Prostate gland (tissue), 2 donors: ENCODE measurements around the gene ZNF429. TPM values are rescaled to one million over a fixed set of nuclear protein-coding genes. Genes with fewer than 3 reads are reported as not detected.

Experiments
- DNase-seq: peaks from one replicate; pipeline ENCODE4 v3.0.0-alpha.2; 2019; ENCODE audit warnings: low spot score
- H3K27ac ChIP-seq, 2 donors: fragments of 200-600 bp; sonication (generic); 2 replicates each; pipeline ENCODE4 v1.5.1; 2017 to 2019
- H3K27me3 ChIP-seq: fragments of 200-600 bp; sonication (generic); replicated peaks from 2 replicates; pipeline ENCODE4 v1.5.1; 2019; ENCODE audit not compliant: insufficient read depth
- H3K36me3 ChIP-seq, 2 donors: fragments of 200-600 bp; sonication (generic); 1 replicate in 1 of 2; 2 replicates in 1 of 2; pipeline versions ENCODE4 v1.5.1 to v1.8.1; 2017 to 2019
- H3K4me1 ChIP-seq: fragments of 200-600 bp; sonication (generic); replicated peaks from 2 replicates; pipeline ENCODE4 v1.5.1; 2019
- H3K4me3 ChIP-seq, 2 donors: fragments of 200-600 bp; sonication (generic); 2 replicates each; pipeline ENCODE4 v1.5.1; 2017 to 2019
- H3K9me3 ChIP-seq: fragments of 200-600 bp; sonication (generic); 2 replicates; pipeline ENCODE4 v1.5.1; 2017
- POLR2A ChIP-seq: fragments of 450-650 bp; IDR thresholded peaks from one replicate; pipeline ENCODE4 v1.6.1; 2016; ENCODE audit warnings: antibody characterized with exemption, mild to moderate bottlenecking
- POLR2AphosphoS5 ChIP-seq: sonication (generic); formaldehyde crosslinking; IDR thresholded peaks from one replicate; pipeline ENCODE4 v1.6.1; 2017; ENCODE audit warnings: antibody characterized with exemption
- WGBS: methylation state at CpG from one replicate; pipeline ENCODE4 v1.1.5; 2018; 5-methylcytosine and 5-hydroxymethylcytosine counted together
- intact Hi-C: fragments of 100-400 bp; cut with DNase I; formaldehyde crosslinking; loops from one replicate; pipeline ENCODE4 v1.14.2; 2022
- total RNA-seq, 2 donors: library from RNA; depleted of rRNA; stranded (reverse); fragments of >200 nt; gene quantifications; one replicate each; pipeline ENCODE4 v1.1.0, GENCODE V29; 2016
- TF ChIP-seq, protein P1 (sequence below), 4 experiments: fragments of 200-600 bp in 2 of 4; fragments of 450-650 bp in 2 of 4; sonication (generic) in 2 of 4; IDR thresholded peaks; 1 replicate in 3 of 4; 2 replicates in 1 of 4; pipeline ENCODE4 v1.5.1; 2016 to 2019; ENCODE audit warnings: antibody characterized with exemption in 4 of 4, mild to moderate bottlenecking in 2 of 4, moderate library complexity in 2 of 4

The ZNF429 gene
- total RNA-seq = 10 to 100 TPM; 22.7 TPM

DNA sequence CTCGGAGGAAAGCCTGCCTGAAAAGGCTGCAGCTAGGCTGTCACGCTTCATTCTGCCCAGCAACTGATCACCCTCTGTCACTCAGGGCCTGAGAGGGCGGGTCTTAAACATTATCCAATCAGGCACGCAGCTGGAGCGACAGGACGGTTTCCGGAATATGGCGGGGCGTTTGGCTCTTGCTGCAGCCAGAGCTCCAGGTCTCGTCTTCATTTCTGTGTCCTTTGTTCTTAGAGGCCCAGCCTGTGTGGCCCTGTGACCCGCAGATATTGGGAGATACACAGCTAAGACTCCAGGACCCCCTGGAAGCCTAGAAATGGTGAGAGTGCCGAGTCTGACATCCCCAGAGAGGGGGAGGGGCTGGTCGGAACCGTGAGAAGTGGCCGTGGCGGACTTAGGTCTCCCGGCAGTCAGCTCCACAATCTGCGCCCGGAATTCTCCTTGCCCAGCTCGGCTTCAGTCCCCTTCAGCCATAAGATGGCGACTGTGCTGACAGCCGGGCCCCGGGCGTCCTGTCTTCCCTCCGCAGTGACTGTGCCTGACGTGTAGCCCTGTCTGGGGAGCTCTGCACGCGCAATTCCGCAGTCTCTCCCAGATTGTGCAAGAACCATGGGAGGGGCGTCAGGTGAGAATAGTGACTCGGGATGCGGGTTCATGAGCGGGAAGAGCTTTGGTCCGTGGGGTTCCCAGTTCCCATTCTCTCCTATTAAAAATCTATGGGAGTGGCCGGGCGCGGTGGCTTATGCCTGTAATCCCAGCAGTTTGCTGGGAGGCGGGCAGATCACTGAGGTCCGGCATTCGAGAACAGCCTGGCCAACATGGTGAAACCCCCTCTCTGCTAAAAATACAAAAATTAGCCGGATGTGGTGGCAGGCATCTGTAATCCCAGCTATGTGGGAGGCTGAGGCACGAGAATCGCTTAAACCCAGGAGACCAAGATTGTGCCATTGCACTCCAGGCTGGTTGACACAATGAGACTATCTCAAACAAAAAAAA, at the start of gene ZNF429:
ZNF429 (plus strand) TSS at position 144 of the 993 bp plus-strand sequence; CDS start at position 314, 170 bp downstream.
- no peaks in the 10 kb centered on the region for H3K4me1 ChIP-seq
- H3K36me3 ChIP-seq = no peaks in the 10 kb centered on the region
- TF ChIP-seq, protein P1, sequence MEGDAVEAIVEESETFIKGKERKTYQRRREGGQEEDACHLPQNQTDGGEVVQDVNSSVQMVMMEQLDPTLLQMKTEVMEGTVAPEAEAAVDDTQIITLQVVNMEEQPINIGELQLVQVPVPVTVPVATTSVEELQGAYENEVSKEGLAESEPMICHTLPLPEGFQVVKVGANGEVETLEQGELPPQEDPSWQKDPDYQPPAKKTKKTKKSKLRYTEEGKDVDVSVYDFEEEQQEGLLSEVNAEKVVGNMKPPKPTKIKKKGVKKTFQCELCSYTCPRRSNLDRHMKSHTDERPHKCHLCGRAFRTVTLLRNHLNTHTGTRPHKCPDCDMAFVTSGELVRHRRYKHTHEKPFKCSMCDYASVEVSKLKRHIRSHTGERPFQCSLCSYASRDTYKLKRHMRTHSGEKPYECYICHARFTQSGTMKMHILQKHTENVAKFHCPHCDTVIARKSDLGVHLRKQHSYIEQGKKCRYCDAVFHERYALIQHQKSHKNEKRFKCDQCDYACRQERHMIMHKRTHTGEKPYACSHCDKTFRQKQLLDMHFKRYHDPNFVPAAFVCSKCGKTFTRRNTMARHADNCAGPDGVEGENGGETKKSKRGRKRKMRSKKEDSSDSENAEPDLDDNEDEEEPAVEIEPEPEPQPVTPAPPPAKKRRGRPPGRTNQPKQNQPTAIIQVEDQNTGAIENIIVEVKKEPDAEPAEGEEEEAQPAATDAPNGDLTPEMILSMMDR (IDR thresholded peaks at IDR 0.05) = no peak
- TF ChIP-seq POLR2A (peak; percentile 63), POLR2AphosphoS5 (peak; percentile 84)
- no peaks in the 10 kb centered on the region for H3K9me3 ChIP-seq
- no peaks in the 10 kb centered on the region for H3K27me3 ChIP-seq
- DNase-seq = peak; percentile 93
- 2% methylated on average over 43 of the region's 43 CpGs for WGBS
- peak within 1 kb of the TSS; percentile 62 to 83 for H3K4me3 ChIP-seq
- intact Hi-C loops = loop anchor here (10.0 kb wide), 1 partner anchor 99 kb away; no protein-coding TSS in a partner anchor
- peak within 1 kb of the TSS; percentile 91 to 95 for H3K27ac ChIP-seq

DNA sequence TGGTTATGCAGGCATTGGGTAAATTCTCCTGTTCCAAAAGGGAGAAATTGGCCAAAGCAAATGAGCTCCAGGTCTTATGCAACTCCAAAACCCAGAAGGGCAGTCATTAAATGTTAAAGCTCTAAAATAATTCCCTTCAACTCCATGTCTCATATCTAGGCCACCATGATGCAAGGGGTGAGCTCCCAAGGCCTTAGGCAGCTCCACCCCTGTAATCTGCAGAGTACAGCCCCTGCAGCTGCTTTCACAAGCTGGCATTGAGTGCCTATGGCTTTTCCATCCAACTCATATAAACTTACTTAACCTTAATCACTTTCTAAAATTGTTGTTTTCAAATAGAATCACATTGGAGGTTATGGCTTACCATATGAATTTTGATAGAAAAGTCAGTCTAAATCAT, 44.7 kb upstream of the ZNF429 start:
- no peak overlapping the region for H3K27ac ChIP-seq
- intact Hi-C loops = no loop called here

DNA sequence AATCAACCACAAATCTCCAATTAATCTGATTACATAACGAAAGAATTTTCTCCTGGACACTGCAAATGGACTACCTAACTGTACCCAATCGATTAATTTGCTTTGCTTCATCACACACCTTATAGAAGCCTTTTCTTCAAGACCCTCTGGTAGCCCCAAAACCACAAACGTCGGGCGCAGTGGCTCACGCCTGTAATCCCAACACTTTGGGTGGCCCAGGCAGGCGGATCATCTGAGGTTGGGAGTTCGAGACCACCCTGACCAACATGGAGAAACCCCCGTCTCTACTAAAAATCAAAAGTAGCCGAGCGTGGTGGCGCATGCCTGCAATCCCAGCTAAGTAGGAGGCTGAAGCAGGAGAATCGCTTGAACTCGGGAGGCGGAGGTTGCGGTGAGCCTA, 42.9 kb upstream of the ZNF429 start:
- H3K27me3 ChIP-seq = no peaks in the 10 kb centered on the region
- no peak for DNase-seq
- H3K4me1 ChIP-seq = no peaks in the 10 kb centered on the region
- 98% methylated on average over 16 of the region's 16 CpGs for WGBS
- H3K27ac ChIP-seq = no peak overlapping the region
- H3K36me3 ChIP-seq = no peaks in the 10 kb centered on the region
- TF ChIP-seq POLR2AphosphoS5 (no peak), POLR2A (no peak)
- TF ChIP-seq, protein P1 (IDR thresholded peaks at IDR 0.05) = no peak
- H3K9me3 ChIP-seq = no peaks in the 10 kb centered on the region
- intact Hi-C loops = no loop called here
- H3K4me3 ChIP-seq = no peak overlapping the region

More for the DNA sequence above, 44.7 kb upstream of the ZNF429 start:
- Histone ChIP-seq H3K27me3 (no peaks in the 10 kb centered on the region), H3K36me3 (no peaks in the 10 kb centered on the region), H3K4me3 (no peak overlapping the region), H3K4me1 (no peaks in the 10 kb centered on the region), H3K9me3 (no peaks in the 10 kb centered on the region)
- no peak for DNase-seq
- TF ChIP-seq POLR2AphosphoS5 = no peak
- TF ChIP-seq POLR2A = no peak
- TF ChIP-seq, protein P1 (IDR thresholded peaks at IDR 0.05) = no peak

DNA sequence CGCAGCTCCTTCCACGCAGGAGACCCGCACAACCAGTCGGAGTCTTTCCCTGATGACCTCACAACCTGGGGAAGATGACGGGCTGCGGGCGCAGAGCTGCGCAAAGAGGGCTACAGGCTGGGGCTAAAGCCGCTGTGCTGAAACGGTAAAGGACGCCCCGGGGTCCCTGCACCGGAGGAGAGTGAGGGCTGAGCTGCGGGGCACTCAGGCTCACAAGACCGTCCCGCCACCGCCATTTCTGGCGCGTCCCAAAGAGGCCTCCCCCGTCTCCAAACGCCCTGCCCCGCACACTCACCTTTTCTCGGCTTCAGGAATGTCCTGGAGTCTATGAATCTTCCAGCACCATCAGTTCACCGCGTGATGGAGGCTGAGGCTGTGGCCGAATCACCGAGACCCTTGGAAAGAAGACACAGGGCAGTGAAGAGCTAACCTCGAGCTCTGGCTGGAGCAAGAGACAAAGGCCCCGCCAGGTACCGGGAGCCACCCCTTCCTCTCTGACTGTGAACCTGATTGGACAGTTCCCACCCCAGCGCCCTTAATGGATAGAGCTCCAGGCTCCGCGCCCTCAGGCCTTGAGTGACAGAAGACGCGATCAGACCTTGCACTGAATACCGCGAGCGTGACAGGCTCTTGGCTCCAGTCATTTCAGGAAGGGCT, 41.8 kb upstream of the ZNF429 start:
- no peaks in the 10 kb centered on the region for H3K27me3 ChIP-seq
- H3K9me3 ChIP-seq = no peaks in the 10 kb centered on the region
- TF ChIP-seq, protein P1 (IDR thresholded peaks at IDR 0.05) = no peak
- TF ChIP-seq POLR2A (no peak), POLR2AphosphoS5 (peak; percentile 13)
- peak; percentile 63 for DNase-seq
- peak overlapping the region; percentile 34 for H3K4me3 ChIP-seq
- WGBS = under 1% methylated on average over 34 of the region's 38 CpGs
- H3K4me1 ChIP-seq = no peaks in the 10 kb centered on the region
- intact Hi-C loops = no loop called here
- H3K27ac ChIP-seq = no peak overlapping the region
- no peaks in the 10 kb centered on the region for H3K36me3 ChIP-seq
